Transverse colon (tissue), 3 donors: ENCODE measurements around the gene LSR.

Experiments
- EP300 ChIP-seq: sonication (generic); formaldehyde crosslinking; IDR thresholded peaks from one replicate; pipeline ENCODE4 v1.6.1; 2017; ENCODE audit warnings: antibody characterized with exemption, low read depth
- TF ChIP-seq, protein P1 (sequence below), 5 experiments: fragments of 200-600 bp in 3 of 5; fragments of 450-650 bp in 2 of 5; sonication (generic) in 3 of 5; IDR thresholded peaks; 1 replicate in 2 of 5; 2 replicates in 3 of 5; pipeline ENCODE4 v1.5.1; 2016 to 2017; ENCODE audit warnings: antibody characterized with exemption in 5 of 5, inconsistent platforms in 3 of 5, mild to moderate bottlenecking in 2 of 5, moderate library complexity in 1 of 5

- TF ChIP-seq EP300: no peak
- TF ChIP-seq, protein P1, sequence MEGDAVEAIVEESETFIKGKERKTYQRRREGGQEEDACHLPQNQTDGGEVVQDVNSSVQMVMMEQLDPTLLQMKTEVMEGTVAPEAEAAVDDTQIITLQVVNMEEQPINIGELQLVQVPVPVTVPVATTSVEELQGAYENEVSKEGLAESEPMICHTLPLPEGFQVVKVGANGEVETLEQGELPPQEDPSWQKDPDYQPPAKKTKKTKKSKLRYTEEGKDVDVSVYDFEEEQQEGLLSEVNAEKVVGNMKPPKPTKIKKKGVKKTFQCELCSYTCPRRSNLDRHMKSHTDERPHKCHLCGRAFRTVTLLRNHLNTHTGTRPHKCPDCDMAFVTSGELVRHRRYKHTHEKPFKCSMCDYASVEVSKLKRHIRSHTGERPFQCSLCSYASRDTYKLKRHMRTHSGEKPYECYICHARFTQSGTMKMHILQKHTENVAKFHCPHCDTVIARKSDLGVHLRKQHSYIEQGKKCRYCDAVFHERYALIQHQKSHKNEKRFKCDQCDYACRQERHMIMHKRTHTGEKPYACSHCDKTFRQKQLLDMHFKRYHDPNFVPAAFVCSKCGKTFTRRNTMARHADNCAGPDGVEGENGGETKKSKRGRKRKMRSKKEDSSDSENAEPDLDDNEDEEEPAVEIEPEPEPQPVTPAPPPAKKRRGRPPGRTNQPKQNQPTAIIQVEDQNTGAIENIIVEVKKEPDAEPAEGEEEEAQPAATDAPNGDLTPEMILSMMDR (IDR thresholded peaks at IDR 0.05): no peak
Observed at GRCh38 chr19:35202722-35203688, 45.8 kb upstream of the LSR start.
